A673 (cell line): ENCODE results near the gene ATAT1. TPM values are rescaled to one million over a fixed set of nuclear protein-coding genes. Genes with fewer than 3 reads are reported as not detected.

Experiments
- BruUV-seq: library from RNA; stranded (reverse); fragments of 400-500 nt; replicated peaks from 2 replicates; lab custom pipeline; 2021; lab: Mats Ljungman, UMichigan
- CTCF ChIA-PET: fragments of 300-600 bp; sonication (Branson Sonifier 250); formaldehyde crosslinking; loops from one replicate; lab custom pipeline; 2022; ENCODE audit warnings: antibody characterized with exemption; lab: Charles Lee
- POLR2A ChIA-PET: fragments of 300-600 bp; sonication (Branson Sonifier 250); formaldehyde crosslinking; loops from one replicate; lab custom pipeline; 2022; ENCODE audit warnings: antibody characterized with exemption; ENCODE audit not compliant: low non-redundant PET; lab: Charles Lee
- DNase-seq: peaks from one replicate; pipeline ENCODE4 v3.0.0-alpha.2; 2015; ENCODE audit warnings: low spot score
- H3K27ac ChIP-seq: fragments of 200-600 bp; sonication (generic); 2 replicates; pipeline ENCODE4 v1.5.1; 2016; ENCODE audit warnings: mixed run types, low read depth, mild to moderate bottlenecking, mixed read lengths, antibody characterized with exemption, low read length; ENCODE audit not compliant: poor library complexity, severe bottlenecking
- H3K27me3 ChIP-seq: fragments of 200-600 bp; sonication (generic); replicated peaks from 2 replicates; pipeline ENCODE4 v1.6.1; 2017; ENCODE audit warnings: mixed run types, low read depth, mild to moderate bottlenecking, mixed read lengths, antibody characterized with exemption, low read length; ENCODE audit not compliant: insufficient read depth, poor library complexity
- H3K36me3 ChIP-seq: fragments of 200-600 bp; sonication (generic); 2 replicates; pipeline ENCODE4 v1.6.1; 2016; ENCODE audit warnings: mixed run types, mild to moderate bottlenecking, mixed read lengths, antibody characterized with exemption, low read length; ENCODE audit not compliant: insufficient read depth, poor library complexity, severe bottlenecking
- H3K4me1 ChIP-seq: fragments of 200-600 bp; sonication (generic); 2 replicates; pipeline ENCODE4 v1.6.1; 2017; ENCODE audit warnings: mixed run types, mild to moderate bottlenecking, mixed read lengths, antibody characterized with exemption, low read length; ENCODE audit not compliant: insufficient read depth, poor library complexity, severe bottlenecking
- H3K4me3 ChIP-seq: fragments of 200-600 bp; sonication (generic); 2 replicates; pipeline ENCODE4 v1.5.1; 2016; ENCODE audit warnings: low read depth, mixed run types, mild to moderate bottlenecking, mixed read lengths, low read length; ENCODE audit not compliant: poor library complexity, severe bottlenecking
- H3K9me3 ChIP-seq: fragments of 200-600 bp; sonication (generic); 2 replicates; pipeline ENCODE4 v1.6.1; 2016; ENCODE audit warnings: mixed run types, low read depth, mild to moderate bottlenecking, mixed read lengths, antibody characterized with exemption, low read length; ENCODE audit not compliant: poor library complexity, severe bottlenecking
- EZH2 ChIP-seq: fragments of 200-600 bp; sonication (generic); IDR thresholded peaks from 2 replicates; pipeline ENCODE4 v1.6.1; 2017; ENCODE audit warnings: borderline replicate concordance, low read depth, mild to moderate bottlenecking, mixed read lengths, antibody characterized with exemption, low read length; ENCODE audit not compliant: poor library complexity, severe bottlenecking
- intact Hi-C: fragments of 100-400 bp; cut with micrococcal nuclease; formaldehyde crosslinking; loops from one replicate; pipeline ENCODE4 v1.10.0; 2022; ENCODE audit not compliant: unreplicated experiment
- microRNA-seq: library from miRNA; unstranded; fragments of <30 nt; microRNA quantifications from one replicate; pipeline ENCODE4 v1.2.0, GENCODE V29; 2021
- total RNA-seq: library from RNA; stranded (reverse); gene quantifications from 2 replicates; pipeline ENCODE4 v1.2.3, GENCODE V29; 2021
- TF ChIP-seq, protein P1 (sequence below): fragments of 300-800, 200-600 bp; sonication (generic); conservative IDR thresholded peaks from 2 replicates; pipeline ENCODE4 v1.5.1; 2017; ENCODE audit warnings: low read depth, mild to moderate bottlenecking, antibody characterized with exemption, low read length, moderate library complexity, mixed read lengths

The ATAT1 gene
- total RNA-seq, 1 experiment from 2014 or later = 31.7 TPM

DNA sequence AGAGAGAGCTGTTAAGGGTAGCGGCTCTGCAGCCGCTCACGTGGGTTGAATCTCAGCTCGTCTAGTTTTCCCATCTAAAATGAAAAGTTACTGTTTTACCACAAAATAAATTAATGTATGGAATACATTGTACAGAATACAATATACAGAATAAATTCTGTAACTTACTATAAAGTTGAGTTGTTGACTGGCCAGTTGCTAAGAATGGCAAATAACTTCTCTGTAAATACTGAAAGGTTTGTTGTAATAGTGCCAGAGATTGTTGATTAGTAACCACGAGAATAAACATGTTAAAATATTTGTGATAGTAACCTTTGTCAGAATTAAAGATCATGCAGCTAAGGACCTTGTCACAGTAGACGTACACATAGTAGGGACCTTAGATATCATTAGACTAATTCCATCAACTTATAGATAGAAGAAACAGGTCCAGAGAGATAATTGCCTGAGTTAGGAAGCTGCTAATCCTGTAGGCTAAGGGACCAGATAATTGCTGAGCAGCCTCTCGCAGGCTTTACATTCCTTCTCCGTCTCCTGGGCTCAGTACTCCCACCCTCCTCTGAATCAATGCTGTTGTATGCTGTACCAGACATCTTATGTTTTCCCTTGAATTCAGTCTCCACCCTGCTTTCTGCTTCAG is 64.7 kb downstream of the ATAT1 start:
- BruUV-seq = TSS peak; percentile 25
- H3K27ac ChIP-seq = peak overlapping the region; percentile 70

More for the DNA sequence above, 64.7 kb downstream of the ATAT1 start:
- POLR2A ChIA-PET = no interaction called here
- H3K9me3 ChIP-seq = no peaks in the 10 kb centered on the region
- H3K4me1 ChIP-seq = peaks cover 24% of the 10 kb centered on the region
- CTCF ChIA-PET = no interaction called here
- H3K27me3 ChIP-seq = no peaks in the 10 kb centered on the region
- intact Hi-C loops = loop anchor here (2.0 kb wide), 1 partner anchor 25 kb away; the partner anchor contains the start of gene MDC1
- peak overlapping the region; percentile 75 for H3K4me3 ChIP-seq
- DNase-seq = peak; percentile 54
- H3K36me3 ChIP-seq = no peaks in the 10 kb centered on the region
- TF ChIP-seq EZH2 = no peak
- TF ChIP-seq, protein P1, sequence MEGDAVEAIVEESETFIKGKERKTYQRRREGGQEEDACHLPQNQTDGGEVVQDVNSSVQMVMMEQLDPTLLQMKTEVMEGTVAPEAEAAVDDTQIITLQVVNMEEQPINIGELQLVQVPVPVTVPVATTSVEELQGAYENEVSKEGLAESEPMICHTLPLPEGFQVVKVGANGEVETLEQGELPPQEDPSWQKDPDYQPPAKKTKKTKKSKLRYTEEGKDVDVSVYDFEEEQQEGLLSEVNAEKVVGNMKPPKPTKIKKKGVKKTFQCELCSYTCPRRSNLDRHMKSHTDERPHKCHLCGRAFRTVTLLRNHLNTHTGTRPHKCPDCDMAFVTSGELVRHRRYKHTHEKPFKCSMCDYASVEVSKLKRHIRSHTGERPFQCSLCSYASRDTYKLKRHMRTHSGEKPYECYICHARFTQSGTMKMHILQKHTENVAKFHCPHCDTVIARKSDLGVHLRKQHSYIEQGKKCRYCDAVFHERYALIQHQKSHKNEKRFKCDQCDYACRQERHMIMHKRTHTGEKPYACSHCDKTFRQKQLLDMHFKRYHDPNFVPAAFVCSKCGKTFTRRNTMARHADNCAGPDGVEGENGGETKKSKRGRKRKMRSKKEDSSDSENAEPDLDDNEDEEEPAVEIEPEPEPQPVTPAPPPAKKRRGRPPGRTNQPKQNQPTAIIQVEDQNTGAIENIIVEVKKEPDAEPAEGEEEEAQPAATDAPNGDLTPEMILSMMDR = no peak

Small RNA genes lying within 50 kb of the gene (microRNA-seq; reads per million reads assigned to microRNA genes)
- gene MIR877 = 690 reads per million, percentile 78 among the genes with 10 or more reads in this experiment

Other genes with a start within 250 kb of the ATAT1 start
- 36.9 and 41.1 TPM in 2 replicates for gene HLA-E, start 137.4 kb upstream of the ATAT1 start, total RNA-seq
- 93.2 and 101 TPM in 2 replicates for gene GNL1, start 70.4 kb upstream of the ATAT1 start, total RNA-seq
- 49.9 and 53.0 TPM in 2 replicates for gene PRR3, start 69.6 kb upstream of the ATAT1 start, total RNA-seq
- gene ABCF1, start 55.4 kb upstream of the ATAT1 start, total RNA-seq = 109 and 119 TPM in 2 replicates
- gene PPP1R10, start 9.6 kb upstream of the ATAT1 start, total RNA-seq = 121 and 129 TPM in 2 replicates
- gene MRPS18B, start 9.0 kb upstream of the ATAT1 start, total RNA-seq = 70.3 and 70.4 TPM in 2 replicates
- gene C6orf136, start 20.3 kb downstream of the ATAT1 start, total RNA-seq = 25.0 and 35.9 TPM in 2 replicates
- gene DHX16, start 46.1 kb downstream of the ATAT1 start, total RNA-seq = 44.7 and 46.4 TPM in 2 replicates
- gene PPP1R18, start 59.8 kb downstream of the ATAT1 start, total RNA-seq = 49.3 and 50.3 TPM in 2 replicates
- 49.8 and 54.4 TPM in 2 replicates for gene NRM, start 64.1 kb downstream of the ATAT1 start, total RNA-seq
- 52.9 and 53.4 TPM in 2 replicates for gene MDC1, start 90.4 kb downstream of the ATAT1 start, total RNA-seq
- 1,864 and 1,936 TPM in 2 replicates for gene TUBB, start 93.5 kb downstream of the ATAT1 start, total RNA-seq
- 116 and 120 TPM in 2 replicates for gene FLOT1, start 115.8 kb downstream of the ATAT1 start, total RNA-seq
- 33.5 and 34.6 TPM in 2 replicates for gene IER3, start 117.7 kb downstream of the ATAT1 start, total RNA-seq